DND-41 (cell line): ENCODE measurements around the gene MAGI1.

Experiments
- ATAC-seq: fragments of 200-7000 bp; cut with Tn5 transposase; 3 replicates; pipeline ENCODE4 v1.9.1; 2021; ENCODE audit warnings: low read depth; ENCODE audit not compliant: insufficient read depth
- DNase-seq: peaks from one replicate; pipeline ENCODE4 v3.0.0-alpha.2; 2020
- H2AFZ ChIP-seq: 2 replicates; pipeline ENCODE4 v1.6.0; 2012; ENCODE audit warnings: low read depth, low read length
- H3K27ac ChIP-seq: 2 replicates; pipeline ENCODE4 v1.5.1; 2012; ENCODE audit warnings: low read length, inconsistent platforms
- H3K27me3 ChIP-seq: fragments of 200-600 bp; sonication (generic); 2 replicates; pipeline ENCODE4 v1.6.0; 2012; ENCODE audit warnings: low read length, mild to moderate bottlenecking, inconsistent platforms; ENCODE audit not compliant: insufficient read depth, poor library complexity
- H3K36me3 ChIP-seq: 2 replicates; pipeline ENCODE4 v1.5.1; 2012; ENCODE audit warnings: low read length, inconsistent platforms; ENCODE audit not compliant: insufficient read depth
- H3K4me1 ChIP-seq: 2 replicates; pipeline ENCODE4 v1.5.1; 2012; ENCODE audit warnings: mild to moderate bottlenecking, low read length; ENCODE audit not compliant: insufficient read depth
- H3K4me2 ChIP-seq: 2 replicates; pipeline ENCODE4 v1.6.0; 2012; ENCODE audit warnings: mild to moderate bottlenecking, moderate library complexity, low read length, inconsistent platforms; ENCODE audit not compliant: insufficient read depth
- H3K4me3 ChIP-seq, 2 experiments: fragments of 200-600 bp in 1 of 2; shearing (Covaris generic) in 1 of 2; 2 replicates each; pipeline ENCODE4 v1.5.1; 2012 to 2016; ENCODE audit warnings: inconsistent platforms in 2 of 2, low read length in 2 of 2, mild to moderate bottlenecking in 2 of 2, low read depth in 1 of 2, moderate library complexity in 1 of 2
- H3K79me2 ChIP-seq: 2 replicates; pipeline ENCODE4 v1.6.0; 2012; ENCODE audit warnings: low read length, inconsistent platforms; ENCODE audit not compliant: insufficient read depth
- H3K9ac ChIP-seq: 2 replicates; pipeline ENCODE4 v1.6.0; 2012; ENCODE audit warnings: low read depth, mild to moderate bottlenecking, inconsistent platforms, low read length, moderate library complexity
- H3K9me3 ChIP-seq: 2 replicates; pipeline ENCODE4 v1.5.1; 2012; ENCODE audit warnings: low read length, moderate library complexity, mild to moderate bottlenecking, inconsistent platforms; ENCODE audit not compliant: insufficient read depth, severe bottlenecking
- H4K20me1 ChIP-seq: 2 replicates; pipeline ENCODE4 v1.6.0; 2012; ENCODE audit warnings: low read length; ENCODE audit not compliant: insufficient read depth
- CTCF ChIP-seq: IDR thresholded peaks from 2 replicates; pipeline ENCODE4 v1.5.1; 2012; ENCODE audit warnings: borderline replicate concordance, low read length, moderate library complexity, mild to moderate bottlenecking; ENCODE audit not compliant: poor library complexity, severe bottlenecking; ENCODE audit errors: extremely low read depth
- EZH2 ChIP-seq: IDR thresholded peaks from 3 replicates; pipeline ENCODE4 v1.6.1; 2012; ENCODE audit warnings: borderline replicate concordance, low read depth, mild to moderate bottlenecking, moderate library complexity, low read length, inconsistent platforms; ENCODE audit not compliant: severe bottlenecking

MAGI1 gene

GRCh38 chr3:65809641-65810150 is 229.0 kb downstream of the MAGI1 start:
- Histone ChIP-seq H3K27ac (no peak overlapping the region), H3K9ac (no peak overlapping the region), H3K4me1 (no peaks in the 10 kb centered on the region), H4K20me1 (no peaks in the 10 kb centered on the region), H3K9me3 (no peaks in the 10 kb centered on the region), H3K4me2 (no peak overlapping the region), H3K27me3 (no peaks in the 10 kb centered on the region), H3K4me3 (no peak overlapping the region), H2AFZ (no peak overlapping the region), H3K36me3 (no peaks in the 10 kb centered on the region), H3K79me2 (no peaks in the 10 kb centered on the region)
- DNase-seq (no peak), ATAC-seq (no peak)
- TF ChIP-seq CTCF = no peak
- no peak for TF ChIP-seq EZH2

GRCh38 chr3:65808824-65809223 is 229.9 kb downstream of the MAGI1 start:
- H3K27ac ChIP-seq = no peak overlapping the region
- H3K4me3 ChIP-seq = no peak overlapping the region
- H3K36me3 ChIP-seq = no peaks in the 10 kb centered on the region
- H2AFZ ChIP-seq = no peak overlapping the region
- no peaks in the 10 kb centered on the region for H4K20me1 ChIP-seq
- no peak overlapping the region for H3K4me2 ChIP-seq
- H3K9ac ChIP-seq = no peak overlapping the region
- H3K9me3 ChIP-seq = no peaks in the 10 kb centered on the region
- DNase-seq = no peak
- no peaks in the 10 kb centered on the region for H3K27me3 ChIP-seq
- no peak for ATAC-seq
- H3K79me2 ChIP-seq = no peaks in the 10 kb centered on the region
- no peaks in the 10 kb centered on the region for H3K4me1 ChIP-seq
- TF ChIP-seq CTCF (no peak), EZH2 (no peak)

GRCh38 chr3:65808407-65808806 is 230.3 kb downstream of the MAGI1 start:
- Histone ChIP-seq H3K9ac (no peak overlapping the region), H2AFZ (no peak overlapping the region), H3K36me3 (no peaks in the 10 kb centered on the region), H3K27me3 (no peaks in the 10 kb centered on the region), H3K4me1 (no peaks in the 10 kb centered on the region), H3K4me3 (no peak overlapping the region), H4K20me1 (no peaks in the 10 kb centered on the region), H3K9me3 (no peaks in the 10 kb centered on the region), H3K4me2 (no peak overlapping the region), H3K79me2 (no peaks in the 10 kb centered on the region), H3K27ac (no peak overlapping the region)
- DNase-seq (no peak), ATAC-seq (no peak)
- no peak for TF ChIP-seq CTCF
- no peak for TF ChIP-seq EZH2

- no peaks in the 10 kb centered on the region for H4K20me1 ChIP-seq
- H3K9ac ChIP-seq = no peak overlapping the region
- DNase-seq (no peak), ATAC-seq (no peak)
- no peaks in the 10 kb centered on the region for H3K27me3 ChIP-seq
- H3K27ac ChIP-seq = no peak overlapping the region
- H3K4me1 ChIP-seq = no peaks in the 10 kb centered on the region
- no peak overlapping the region for H3K4me2 ChIP-seq
- H3K36me3 ChIP-seq = no peaks in the 10 kb centered on the region
- TF ChIP-seq CTCF = no peak
- no peaks in the 10 kb centered on the region for H3K9me3 ChIP-seq
- H3K4me3 ChIP-seq = no peak overlapping the region
- H2AFZ ChIP-seq = no peak overlapping the region
- H3K79me2 ChIP-seq = no peaks in the 10 kb centered on the region
Observed at GRCh38 chr3:65807225-65807624, 231.5 kb downstream of the MAGI1 start.
